SH-SY5Y (cell line): ENCODE measurements around the gene HSD17B4.

Experiments
- GATA2 ChIP-seq: IDR thresholded peaks from 2 replicates; pipeline ENCODE4 v1.6.1; 2011; ENCODE audit warnings: mild to moderate bottlenecking, low read depth, low read length
- GATA3 ChIP-seq: IDR thresholded peaks from 2 replicates; pipeline ENCODE4 v1.6.1; 2011; ENCODE audit warnings: low read depth, mild to moderate bottlenecking, low read length, moderate library complexity

DNA sequence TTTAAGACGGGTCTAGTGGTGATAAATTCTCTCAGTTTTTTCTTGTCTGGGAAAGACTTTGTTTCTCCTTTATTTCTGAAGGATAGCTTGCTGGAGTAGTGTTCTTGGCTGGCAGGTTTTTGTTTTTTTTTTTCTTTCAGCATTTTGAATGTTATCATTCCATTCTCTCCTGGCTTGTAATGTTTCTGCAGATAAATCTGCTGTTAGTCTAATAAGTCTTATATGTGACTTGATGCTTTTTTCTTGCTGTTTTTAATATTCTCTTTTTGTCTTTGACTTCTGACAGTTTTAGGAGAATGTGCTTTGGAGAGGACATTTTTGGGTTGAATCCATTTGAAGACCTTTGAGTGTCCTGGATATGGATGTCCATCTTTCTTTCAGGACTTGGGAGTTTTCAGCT is 16.0 kb downstream of the HSD17B4 start:
- TF ChIP-seq GATA3 (no peak), GATA2 (no peak)
